Cortex of kidney (tissue), 1 donor: ENCODE measurements around the gene EPB41L1.

Source experiments
- DNase-seq: peaks from one replicate; lab custom pipeline; 2025; lab: John Stamatoyannopoulos, UW

The EPB41L1 gene

GRCh38 chr20:36230019-36230418, 75.5 kb downstream of the EPB41L1 start:
- no peak for DNase-seq

- DNase-seq, result no peak
Observed at GRCh38 chr20:36231331-36231730, 76.8 kb downstream of the EPB41L1 start.

DNA sequence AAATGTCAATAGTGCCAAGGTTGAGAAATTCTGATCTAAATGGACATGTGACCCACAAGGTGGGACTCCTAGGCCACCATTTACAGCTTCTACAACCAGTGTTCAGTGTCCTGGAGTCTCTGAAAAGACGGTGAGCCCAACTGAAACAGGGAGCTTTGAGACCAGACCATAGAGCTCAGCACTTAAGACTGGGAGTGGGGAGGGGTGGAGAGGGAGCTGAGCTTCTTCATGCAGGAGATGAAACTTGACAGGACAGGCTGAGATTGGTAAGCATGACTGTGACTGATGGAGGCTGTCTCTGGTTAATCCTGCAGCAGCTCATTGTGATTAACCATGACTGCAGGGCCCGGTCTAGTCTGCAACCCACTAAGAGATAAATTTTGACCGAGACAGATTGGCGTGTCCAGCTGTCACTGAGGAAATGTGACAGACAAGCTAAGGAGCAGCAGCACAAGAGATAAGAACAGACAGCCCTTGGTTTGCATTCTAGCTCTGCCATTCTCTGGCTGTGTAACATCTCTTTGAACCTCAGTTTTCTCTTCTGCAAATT, 80.3 kb downstream of the EPB41L1 start:
- no peak for DNase-seq

DNA sequence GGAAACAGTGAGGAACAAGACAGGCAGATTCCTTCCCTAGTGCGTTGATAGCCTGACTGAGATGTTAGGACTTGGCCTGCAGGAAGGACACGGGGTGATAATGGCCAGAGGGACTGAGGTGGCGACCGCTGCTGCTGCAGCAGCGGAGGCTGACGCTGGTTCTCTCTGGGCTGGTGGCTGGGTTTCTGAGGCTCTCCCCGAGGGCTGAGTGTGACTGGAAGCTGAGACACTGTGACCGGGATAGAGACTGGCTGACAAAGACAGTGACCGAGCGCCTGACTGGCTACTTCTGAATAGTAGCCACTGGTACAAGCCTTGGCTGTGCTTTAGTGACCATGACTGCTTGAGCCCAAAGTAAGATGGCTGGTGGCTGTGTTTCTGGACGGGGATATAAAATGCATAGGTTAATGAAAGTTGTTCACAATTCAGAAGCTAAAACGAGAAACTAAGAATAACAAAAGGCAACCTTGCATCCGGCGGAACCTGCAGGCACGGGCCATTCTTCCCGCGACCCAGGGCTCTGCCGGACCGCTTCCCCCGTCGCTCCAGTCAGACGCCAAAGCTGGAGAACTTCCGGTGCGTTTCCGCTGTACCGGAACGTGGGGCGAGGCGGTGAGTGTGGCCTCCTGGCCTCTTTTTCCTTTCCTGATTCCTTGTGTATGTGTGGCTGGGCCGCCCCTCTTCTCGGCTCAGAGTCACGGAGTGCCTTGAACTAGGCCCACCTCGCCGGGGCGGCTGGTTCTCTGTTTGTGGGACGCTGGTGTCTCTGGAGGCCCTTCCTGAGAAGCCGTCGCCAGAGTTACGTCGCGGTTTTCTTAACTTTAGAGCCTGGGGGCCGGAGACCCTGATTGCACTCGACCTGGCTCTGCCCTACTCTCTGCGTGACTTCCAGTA, 81.6 kb downstream of the EPB41L1 start, which contains the start of gene AAR2:
Gene AAR2 (plus strand): TSS at position 587 of the 894 bp plus-strand sequence. CDS start 3,391 bp downstream, outside the sequence.
- no peak for DNase-seq

DNA sequence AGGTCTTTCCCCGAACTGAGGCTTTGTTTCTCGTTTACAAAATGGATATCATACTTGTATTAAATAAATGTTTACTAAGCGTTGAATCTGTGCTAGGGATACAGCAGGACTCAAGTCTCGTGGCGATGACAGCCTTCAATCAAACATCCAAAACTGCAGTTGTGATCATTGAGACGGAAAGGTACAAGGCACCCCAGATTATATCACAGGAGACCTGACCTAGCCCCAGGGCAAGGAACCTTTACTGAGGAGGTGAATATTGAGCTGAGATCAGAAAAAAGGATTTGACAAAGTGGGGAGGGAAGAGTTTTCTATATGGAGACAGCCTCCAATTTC, 82.2 kb downstream of the EPB41L1 start:
- DNase-seq, result no peak

GRCh38 chr20:36237477-36237876, 82.9 kb downstream of the EPB41L1 start:
- no peak for DNase-seq

- DNase-seq, result no peak
Observed at GRCh38 chr20:36238153-36238552, 83.6 kb downstream of the EPB41L1 start.

GRCh38 chr20:36238760-36239159, 84.2 kb downstream of the EPB41L1 start:
- DNase-seq, result no peak

DNA sequence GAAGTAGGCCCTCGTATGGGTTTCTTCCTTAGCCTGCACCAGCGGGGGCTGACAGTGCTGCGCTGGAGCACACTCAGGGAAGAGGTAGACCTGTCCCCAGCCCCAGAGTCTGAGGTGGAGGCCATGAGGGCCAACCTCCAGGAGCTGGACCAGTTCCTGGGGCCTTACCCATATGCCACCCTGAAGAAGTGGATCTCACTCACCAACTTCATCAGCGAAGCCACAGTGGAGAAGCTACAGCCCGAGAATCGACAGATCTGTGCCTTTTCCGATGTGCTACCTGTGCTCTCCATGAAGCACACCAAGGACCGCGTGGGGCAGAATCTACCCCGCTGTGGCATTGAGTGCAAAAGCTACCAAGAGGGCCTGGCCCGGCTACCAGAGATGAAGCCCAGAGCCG, 85.5 kb downstream of the EPB41L1 start:
- no peak for DNase-seq

GRCh38 chr20:36241678-36242077, 87.1 kb downstream of the EPB41L1 start:
- DNase-seq, result no peak

GRCh38 chr20:36243726-36244125, 89.2 kb downstream of the EPB41L1 start:
- DNase-seq, result no peak

DNA sequence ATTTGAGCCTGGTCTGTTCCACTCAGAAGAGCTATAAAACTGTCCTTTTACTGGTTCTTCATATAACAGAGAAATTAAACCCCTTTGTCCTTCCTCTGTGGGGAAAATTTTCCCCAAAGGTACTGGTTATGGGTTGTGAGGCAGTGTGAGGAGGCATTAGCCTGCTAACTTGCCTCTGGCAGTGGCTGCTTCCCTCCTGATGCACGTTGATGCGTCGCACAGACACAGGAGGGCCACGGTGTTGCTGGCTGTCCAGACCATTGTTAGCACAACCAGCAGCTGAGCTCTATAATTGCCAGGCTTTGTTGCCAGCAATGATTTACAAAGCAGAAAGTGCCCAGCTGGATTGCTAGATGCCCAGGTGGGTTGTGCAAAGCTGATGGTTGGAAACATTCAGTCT, 91.9 kb downstream of the EPB41L1 start:
- no peak for DNase-seq

GRCh38 chr20:36248836-36249235, 94.3 kb downstream of the EPB41L1 start:
- no peak for DNase-seq

DNA sequence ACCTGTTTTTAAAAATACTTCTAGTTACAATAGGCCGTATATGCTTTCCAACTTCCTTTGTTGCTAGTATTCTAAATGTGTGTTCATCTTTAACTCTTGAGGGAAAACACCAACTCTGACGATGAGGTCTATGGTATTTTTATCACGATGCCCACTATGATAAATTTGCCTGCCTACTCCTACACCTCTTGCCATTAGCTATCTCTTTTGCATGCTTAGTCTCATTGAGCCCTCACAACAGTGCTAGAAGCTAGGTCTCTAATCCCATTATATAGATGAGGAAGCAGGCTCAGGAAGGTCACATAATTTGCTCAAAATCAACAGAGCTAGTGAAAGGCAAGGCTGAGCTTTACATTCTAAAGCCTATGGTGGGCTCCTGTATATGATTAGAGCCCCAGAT, 94.9 kb downstream of the EPB41L1 start:
- DNase-seq, result no peak

- no peak for DNase-seq
Observed at GRCh38 chr20:36251426-36251825, 96.9 kb downstream of the EPB41L1 start.

DNA sequence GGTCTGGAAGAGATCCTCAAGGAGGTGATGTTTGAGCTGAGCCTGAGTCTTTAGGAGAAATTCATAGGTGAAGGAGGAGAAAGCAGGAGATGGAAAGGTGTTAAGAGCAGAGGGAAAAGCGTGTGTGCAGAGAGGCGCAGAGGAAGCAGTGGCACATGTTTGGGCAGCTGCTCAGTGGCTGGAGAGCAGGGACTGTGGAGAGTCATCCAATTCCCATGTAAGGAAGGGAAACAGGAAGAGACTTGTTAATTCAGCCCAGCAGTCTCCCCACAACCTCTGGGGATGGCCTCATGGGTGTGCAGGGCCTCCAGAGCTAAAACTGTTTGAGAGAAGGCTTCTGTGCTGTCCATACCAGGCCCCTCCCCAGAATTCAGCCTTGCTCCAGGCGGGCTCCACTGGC, 98.0 kb downstream of the EPB41L1 start:
- DNase-seq, result no peak

DNA sequence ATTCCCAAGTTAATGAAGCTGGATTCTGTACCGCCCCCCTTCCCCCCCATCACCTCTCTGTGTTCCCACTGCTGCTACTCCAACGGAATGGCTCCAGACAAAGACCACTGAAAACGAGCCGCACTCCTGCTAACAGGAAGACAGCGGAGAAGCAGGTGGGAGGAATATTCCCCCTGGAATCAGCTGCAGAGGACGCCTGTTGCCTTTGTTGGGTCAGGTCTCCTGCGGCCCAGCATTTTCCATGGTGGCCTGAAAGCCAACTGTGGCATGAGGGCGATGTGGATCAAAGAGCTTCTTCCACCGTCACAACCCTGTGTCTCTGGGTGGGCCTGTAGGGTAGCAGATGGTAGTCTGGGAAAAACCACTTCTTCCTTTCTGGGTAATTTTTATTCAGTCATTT, 98.5 kb downstream of the EPB41L1 start:
- DNase-seq, result no peak

- DNase-seq, result no peak
Observed at GRCh38 chr20:36254076-36254475, 99.5 kb downstream of the EPB41L1 start.

DNA sequence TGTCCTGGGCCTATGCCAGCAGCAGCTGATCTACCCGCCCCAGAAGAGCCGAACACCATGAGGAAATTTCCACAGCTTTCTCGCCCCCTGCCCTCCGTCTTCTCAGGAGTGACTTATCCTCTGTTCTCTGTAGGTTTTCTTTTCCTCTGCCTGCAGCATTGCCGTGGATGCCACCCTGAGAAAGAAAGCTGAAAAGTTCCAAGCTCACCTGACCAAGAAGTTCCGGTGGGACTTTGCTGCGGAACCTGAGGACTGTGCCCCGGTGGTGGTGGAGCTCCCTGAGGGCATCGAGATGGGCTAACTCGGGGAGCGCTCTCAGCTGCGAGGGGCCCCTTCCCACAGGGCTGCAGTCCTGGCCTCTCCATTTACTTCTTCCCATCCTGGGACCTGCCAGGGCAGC, 100.9 kb downstream of the EPB41L1 start:
- DNase-seq, result no peak

DNA sequence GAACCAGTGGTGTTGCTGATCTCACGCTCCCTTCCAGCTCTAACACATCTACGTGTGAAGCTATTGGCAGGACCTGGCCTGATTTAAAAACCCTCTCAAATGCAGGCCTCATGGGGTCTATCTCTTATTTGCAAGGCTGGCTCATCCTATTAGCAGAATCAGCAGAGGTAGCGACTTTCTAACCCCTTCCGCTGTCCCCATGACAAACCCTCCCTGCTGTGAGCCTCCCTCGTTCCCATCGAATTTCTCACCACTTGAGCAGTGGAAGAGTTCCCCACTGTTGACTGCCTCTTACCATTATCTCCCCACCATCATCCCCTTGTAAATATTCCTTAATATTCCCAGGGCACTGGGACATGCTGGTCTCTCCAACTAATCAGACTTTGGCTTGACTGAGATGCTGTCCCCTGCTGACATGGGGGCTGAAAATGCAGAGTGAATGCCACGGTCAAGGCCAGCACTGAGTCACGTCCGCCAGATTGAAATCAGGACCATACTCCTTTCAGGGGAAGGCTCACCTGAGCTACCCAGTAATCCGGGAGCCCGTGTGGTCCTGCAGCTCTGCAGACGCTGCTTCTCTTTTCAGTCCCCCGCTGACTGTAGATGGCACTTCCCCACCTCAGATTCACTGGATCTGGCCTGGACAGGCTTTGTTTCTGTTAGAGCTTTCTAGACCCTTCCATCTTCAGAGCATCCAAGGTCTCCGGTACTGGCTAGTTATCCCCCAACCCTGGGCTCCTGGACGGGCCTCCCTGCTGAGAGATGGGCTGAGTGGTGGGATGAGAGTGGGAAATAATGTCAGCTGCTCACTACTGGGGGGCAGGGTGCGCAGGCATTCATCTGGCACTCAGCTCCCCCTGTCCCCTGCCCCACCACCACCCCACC, 104.9 kb downstream of the EPB41L1 start:
- DNase-seq, result no peak

- DNase-seq, result no peak
Observed at GRCh38 chr20:36260316-36260715, 105.8 kb downstream of the EPB41L1 start.

- no peak for DNase-seq
Observed at GRCh38 chr20:36261389-36262105, 107.0 kb downstream of the EPB41L1 start.
